KMS-11 (cell line): ENCODE measurements around the gene CHST11.

Experiments used
- H2AFZ ChIP-seq: fragments of 200-600 bp; sonication (generic); 2 replicates; pipeline ENCODE4 v1.6.1; 2016; ENCODE audit warnings: antibody characterized with exemption, mixed run types, low read depth
- H3K27ac ChIP-seq: fragments of 200-600 bp; sonication (generic); 2 replicates; pipeline ENCODE4 v1.6.1; 2016; ENCODE audit warnings: mild to moderate bottlenecking, mixed run types
- H3K27me3 ChIP-seq: fragments of 200-600 bp; sonication (generic); 2 replicates; pipeline ENCODE4 v1.6.1; 2017; ENCODE audit warnings: mild to moderate bottlenecking, low read depth, mixed run types, moderate library complexity; ENCODE audit not compliant: insufficient read depth
- H3K36me3 ChIP-seq: fragments of 200-600 bp; sonication (generic); 2 replicates; pipeline ENCODE4 v1.6.1; 2017; ENCODE audit warnings: mild to moderate bottlenecking, mixed run types; ENCODE audit not compliant: insufficient read depth
- H3K4me1 ChIP-seq: fragments of 200-600 bp; sonication (generic); 2 replicates; pipeline ENCODE4 v1.6.1; 2016; ENCODE audit warnings: mild to moderate bottlenecking, low read depth, mixed run types; ENCODE audit not compliant: poor library complexity, severe bottlenecking
- H3K4me2 ChIP-seq: fragments of 200-600 bp; sonication (generic); 2 replicates; pipeline ENCODE4 v1.7.0; 2016; ENCODE audit warnings: mild to moderate bottlenecking, mixed run types
- H3K4me3 ChIP-seq: fragments of 200-600 bp; sonication (generic); IDR thresholded peaks from 2 replicates; pipeline ENCODE4 v1.6.1; 2017; ENCODE audit warnings: low read depth, low read length, mixed read lengths; ENCODE audit not compliant: insufficient read depth
- H3K79me2 ChIP-seq: fragments of 200-600 bp; sonication (generic); 2 replicates; pipeline ENCODE4 v1.6.1; 2016; ENCODE audit warnings: low read depth, mixed run types; ENCODE audit not compliant: insufficient read depth
- H3K9ac ChIP-seq: fragments of 200-600 bp; sonication (generic); 2 replicates; pipeline ENCODE4 v1.6.1; 2016; ENCODE audit warnings: mild to moderate bottlenecking, mixed run types
- H4K20me1 ChIP-seq: fragments of 200-600 bp; sonication (generic); 2 replicates; pipeline ENCODE4 v1.6.1; 2016; ENCODE audit warnings: mild to moderate bottlenecking, mixed run types; ENCODE audit not compliant: insufficient read depth
- TF ChIP-seq, protein P1 (sequence below): fragments of 200-600 bp; sonication (generic); conservative IDR thresholded peaks from 2 replicates; pipeline ENCODE4 v1.6.1; 2017; ENCODE audit warnings: low read depth, mild to moderate bottlenecking, antibody characterized with exemption, low read length, moderate library complexity, mixed read lengths

The CHST11 gene

DNA sequence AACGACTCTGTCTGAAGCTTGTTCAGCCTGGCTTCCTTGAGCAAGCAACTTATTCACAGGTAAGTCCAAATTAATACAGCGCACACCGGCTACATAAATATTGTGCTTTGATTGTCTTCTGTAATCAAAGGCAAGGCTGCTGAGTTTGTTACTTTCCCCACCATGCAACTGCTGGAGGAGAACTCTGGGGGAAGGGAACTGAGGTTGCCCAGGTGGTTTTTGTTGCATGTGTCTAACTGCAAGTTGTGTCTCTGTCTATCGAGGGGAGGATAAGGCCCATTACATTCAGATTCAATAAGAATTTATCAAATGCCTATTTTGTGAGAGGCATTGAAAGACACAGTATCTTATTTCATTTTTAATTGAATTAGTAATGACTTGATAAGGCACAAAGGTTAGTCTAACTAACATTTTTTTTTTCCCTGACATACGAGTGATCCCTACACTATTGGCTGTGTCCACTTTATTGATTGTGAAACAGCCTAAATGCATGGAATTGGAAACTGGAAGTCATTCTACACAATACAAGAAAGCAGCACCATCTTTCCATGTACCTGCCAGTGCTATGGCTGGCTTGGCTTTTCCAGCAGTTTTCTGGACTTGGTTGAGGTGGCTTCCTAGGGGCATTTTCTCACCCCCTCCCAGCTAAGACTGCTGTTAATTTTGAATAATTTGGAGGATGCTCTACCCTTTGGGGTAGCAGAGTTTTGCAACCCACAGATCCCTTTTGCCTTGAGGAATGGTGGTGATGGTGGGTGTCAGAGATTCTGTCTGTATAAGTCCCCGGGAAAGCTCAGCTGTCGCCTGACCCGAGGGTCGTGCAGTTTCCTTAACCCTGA lies 951 bp upstream of the CHST11 start:
- peaks cover 36% of the 10 kb centered on the region for H3K79me2 ChIP-seq
- H3K27me3 ChIP-seq: no peaks in the 10 kb centered on the region
- TF ChIP-seq, protein P1, sequence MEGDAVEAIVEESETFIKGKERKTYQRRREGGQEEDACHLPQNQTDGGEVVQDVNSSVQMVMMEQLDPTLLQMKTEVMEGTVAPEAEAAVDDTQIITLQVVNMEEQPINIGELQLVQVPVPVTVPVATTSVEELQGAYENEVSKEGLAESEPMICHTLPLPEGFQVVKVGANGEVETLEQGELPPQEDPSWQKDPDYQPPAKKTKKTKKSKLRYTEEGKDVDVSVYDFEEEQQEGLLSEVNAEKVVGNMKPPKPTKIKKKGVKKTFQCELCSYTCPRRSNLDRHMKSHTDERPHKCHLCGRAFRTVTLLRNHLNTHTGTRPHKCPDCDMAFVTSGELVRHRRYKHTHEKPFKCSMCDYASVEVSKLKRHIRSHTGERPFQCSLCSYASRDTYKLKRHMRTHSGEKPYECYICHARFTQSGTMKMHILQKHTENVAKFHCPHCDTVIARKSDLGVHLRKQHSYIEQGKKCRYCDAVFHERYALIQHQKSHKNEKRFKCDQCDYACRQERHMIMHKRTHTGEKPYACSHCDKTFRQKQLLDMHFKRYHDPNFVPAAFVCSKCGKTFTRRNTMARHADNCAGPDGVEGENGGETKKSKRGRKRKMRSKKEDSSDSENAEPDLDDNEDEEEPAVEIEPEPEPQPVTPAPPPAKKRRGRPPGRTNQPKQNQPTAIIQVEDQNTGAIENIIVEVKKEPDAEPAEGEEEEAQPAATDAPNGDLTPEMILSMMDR: no peak
- peak overlapping the region; percentile 80; the same call in 1 of the 2 replicates for H2AFZ ChIP-seq
- H3K9ac ChIP-seq: peak overlapping the region; percentile 41; the same call in 1 of the 2 replicates
- H3K4me3 ChIP-seq: no peak overlapping the region
- H3K36me3 ChIP-seq: no peaks in the 10 kb centered on the region
- H3K27ac ChIP-seq: no peak overlapping the region
- peaks cover 25% of the 10 kb centered on the region for H3K4me1 ChIP-seq
- no peaks in the 10 kb centered on the region for H4K20me1 ChIP-seq
- H3K4me2 ChIP-seq: peak overlapping the region; percentile 47

DNA sequence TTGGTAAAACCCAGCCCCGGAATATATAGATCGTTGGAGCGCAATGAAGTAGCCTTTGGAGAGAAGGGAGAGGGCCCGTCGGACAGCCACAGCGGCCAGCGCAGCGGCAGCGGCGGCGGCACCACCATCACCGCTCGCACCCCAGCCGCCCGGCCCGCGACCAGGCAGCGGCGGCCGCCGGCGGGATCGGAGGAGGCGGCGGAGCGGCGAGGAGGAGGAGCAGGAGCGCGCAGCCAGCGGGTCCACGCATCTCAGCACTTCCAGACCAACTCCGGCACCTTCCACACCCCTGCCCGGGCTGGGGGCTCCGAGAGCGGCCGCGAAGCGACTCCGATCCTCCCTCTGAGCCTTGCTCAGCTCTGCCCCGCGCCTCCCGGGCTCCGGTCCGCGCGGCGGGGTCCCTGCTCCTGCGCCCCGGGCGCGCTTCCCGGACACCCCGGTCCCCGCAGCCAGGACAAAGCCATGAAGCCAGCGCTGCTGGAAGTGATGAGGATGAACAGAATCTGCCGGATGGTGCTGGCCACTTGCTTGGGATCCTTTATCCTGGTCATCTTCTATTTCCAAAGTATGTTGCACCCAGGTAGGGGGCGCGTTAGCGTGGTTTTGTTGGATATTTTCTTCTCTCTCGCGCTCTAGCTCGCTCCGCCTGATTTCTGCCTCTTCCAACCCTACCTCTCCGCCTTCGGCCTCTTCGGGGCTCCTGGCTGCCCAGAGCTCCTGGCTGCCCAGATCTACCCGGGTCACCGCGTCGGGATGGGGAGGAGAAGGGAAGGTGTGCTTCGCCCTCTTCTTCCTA lies 400 bp downstream of the CHST11 start:
- H3K27me3 ChIP-seq: no peaks in the 10 kb centered on the region
- TF ChIP-seq, protein P1: peak; percentile 37; the same call in 1 of the 2 replicates
- H3K4me2 ChIP-seq: peak overlapping the region; percentile 47
- H3K9ac ChIP-seq: peak overlapping the region; percentile 79
- peak overlapping the region; percentile 71; the same call in 1 of the 2 replicates for H3K27ac ChIP-seq
- peaks cover 39% of the 10 kb centered on the region for H3K4me1 ChIP-seq
- no peaks in the 10 kb centered on the region for H3K36me3 ChIP-seq
- H4K20me1 ChIP-seq: no peaks in the 10 kb centered on the region
- H3K79me2 ChIP-seq: peaks cover 48% of the 10 kb centered on the region
- H3K4me3 ChIP-seq: no peak overlapping the region
- H2AFZ ChIP-seq: peak overlapping the region; percentile 80

DNA sequence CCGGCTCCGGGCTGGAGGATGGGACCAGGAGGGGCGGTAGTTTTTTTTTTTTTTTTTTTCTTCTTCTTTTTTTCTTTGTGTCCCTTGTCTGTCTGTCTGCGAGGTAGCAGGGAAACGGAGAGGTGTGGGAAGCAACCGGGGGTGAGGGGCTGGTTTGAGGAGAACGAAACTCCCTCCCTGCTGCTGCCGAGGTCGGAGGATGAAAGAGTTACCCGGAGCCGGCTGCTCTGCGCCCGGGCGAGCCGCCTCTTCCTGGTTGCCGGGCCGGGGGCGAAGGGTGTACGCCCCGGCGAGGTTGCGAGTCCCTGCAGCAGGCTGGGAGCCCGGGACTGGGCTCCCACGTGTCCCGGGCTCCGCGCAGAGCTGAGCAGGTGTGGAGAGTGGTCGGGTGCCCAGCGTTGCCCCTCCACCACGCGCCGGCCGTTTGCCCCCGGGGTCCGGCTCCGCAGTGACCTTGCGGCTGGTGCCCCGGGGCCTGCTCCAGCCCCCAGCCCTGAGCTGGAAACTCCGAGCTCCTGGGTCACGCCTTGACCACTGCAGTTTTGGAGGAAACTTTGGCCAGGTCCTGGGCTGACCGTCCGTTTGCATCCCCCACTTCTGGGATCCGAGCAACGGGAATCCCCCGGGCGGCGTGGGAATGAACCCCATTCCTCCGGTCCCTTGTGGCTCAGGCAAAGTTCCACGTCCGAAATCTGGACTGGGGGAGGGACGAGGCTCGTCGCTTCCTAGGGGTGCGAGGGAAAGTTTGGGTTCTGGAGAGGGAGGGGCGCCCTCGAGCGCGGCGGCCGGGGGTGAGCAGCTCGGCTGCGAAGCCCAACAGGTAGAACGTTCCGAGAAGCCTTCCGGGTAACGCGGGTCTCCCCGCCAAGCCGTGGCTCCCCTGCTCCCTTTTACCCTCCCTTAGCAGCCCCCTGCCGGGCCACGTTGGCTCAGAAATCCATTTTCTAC lies 1.3 kb downstream of the CHST11 start:
- TF ChIP-seq, protein P1: no peak
- Histone ChIP-seq H3K4me1 (peaks cover 48% of the 10 kb centered on the region), H3K79me2 (peaks cover 53% of the 10 kb centered on the region)

More for the DNA sequence above, 1.3 kb downstream of the CHST11 start:
- Histone ChIP-seq H2AFZ (peak overlapping the region; percentile 80), H3K9ac (peak overlapping the region; percentile 79), H3K36me3 (no peaks in the 10 kb centered on the region), H3K27me3 (no peaks in the 10 kb centered on the region), H3K4me2 (peak overlapping the region; percentile 47), H3K27ac (peak overlapping the region; percentile 71), H4K20me1 (no peaks in the 10 kb centered on the region), H3K4me3 (peak overlapping the region; percentile 22)
